HCT116 (cell line): Measurements from ENCODE around the gene SMNDC1.

Experiments used
- CTCF ChIP-seq, 3 experiments: fragments of 200-600 bp in 1 of 3; sonication (generic) in 1 of 3; IDR thresholded peaks in 2 of 3; conservative IDR thresholded peaks in 1 of 3; 2 replicates each; pipeline ENCODE4 v1.5.1; 2012 to 2017; ENCODE audit warnings: low read depth in 2 of 3, low read length in 2 of 3, antibody characterized with exemption in 1 of 3, borderline replicate concordance in 1 of 3, control low read depth in 1 of 3, mild to moderate bottlenecking in 1 of 3, mixed read lengths in 1 of 3, mixed run types in 1 of 3, moderate library complexity in 1 of 3; ENCODE audit not compliant: insufficient read depth in 1 of 3
- POLR2A ChIP-seq: IDR thresholded peaks from 2 replicates; pipeline ENCODE4 v1.7.0; 2011; ENCODE audit warnings: borderline replicate concordance; ENCODE audit not compliant: insufficient read depth, insufficient read length; ENCODE audit errors: extremely low read depth

DNA sequence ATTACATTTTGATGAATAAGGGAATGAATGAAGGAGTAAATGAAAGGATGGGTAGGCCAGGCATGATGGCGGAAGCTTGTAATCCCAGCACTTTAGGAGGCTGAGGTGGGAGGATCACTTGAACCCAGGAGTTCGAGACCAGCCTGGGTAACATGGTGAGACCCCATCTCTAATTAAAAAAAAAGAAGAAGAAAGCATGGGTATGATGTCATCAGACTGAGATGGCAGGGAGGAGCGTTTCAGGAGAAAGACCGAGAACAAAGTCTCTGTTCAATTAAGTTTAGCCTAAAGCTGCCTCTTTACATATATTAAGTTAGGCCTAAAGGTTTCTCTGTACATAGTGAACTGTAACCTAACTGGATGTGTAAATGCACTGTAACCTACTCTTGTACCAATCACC lies 42.2 kb upstream of the SMNDC1 start:
- no peak for TF ChIP-seq POLR2A
- no peak for TF ChIP-seq CTCF (IDR thresholded peaks at IDR 0.05 in 2 of 3, conservative IDR thresholded peaks at IDR 0.05 in 1 of 3; ENCODE audit: borderline replicate concordance in 1 of 3, insufficient read depth in 1 of 3, low read depth in 2 of 3, low read length in 2 of 3)
